Neural crest cell (in vitro differentiated cells): Measurements from ENCODE around the gene SIVA1. TPM values are rescaled to one million over a fixed set of nuclear protein-coding genes. Genes with fewer than 3 reads are reported as not detected.

Source experiments
- DNase-seq: peaks from one replicate; pipeline ENCODE4 v3.0.0; 2021; ENCODE audit warnings: low read depth, mixed read lengths, low spot score
- H3K27ac Mint-ChIP-seq: one replicate; pipeline ENCODE4 v1.8.0; 2021; ENCODE audit warnings: mild to moderate bottlenecking, mixed read lengths; ENCODE audit not compliant: unreplicated experiment
- H3K27me3 Mint-ChIP-seq: 2 replicates; pipeline ENCODE4 v1.8.0; 2021; ENCODE audit warnings: low read depth, mild to moderate bottlenecking, mixed read lengths
- H3K36me3 Mint-ChIP-seq: 2 replicates; pipeline ENCODE4 v1.8.0; 2021; ENCODE audit warnings: low read depth, mild to moderate bottlenecking, mixed read lengths
- H3K4me1 Mint-ChIP-seq: 2 replicates; pipeline ENCODE4 v1.8.0; 2021; ENCODE audit warnings: mixed read lengths
- H3K4me3 Mint-ChIP-seq: one replicate; pipeline ENCODE4 v1.8.0; 2021; ENCODE audit warnings: mild to moderate bottlenecking, mixed read lengths
- H3K9me3 Mint-ChIP-seq: 2 replicates; pipeline ENCODE4 v1.8.0; 2021; ENCODE audit warnings: mixed read lengths
- total RNA-seq: library from RNA; stranded (reverse); gene quantifications from 2 replicates; pipeline ENCODE4 v1.2.1, GENCODE V29; 2021
- TF ChIP-seq, protein P1 (sequence below): fragments of 200-600 bp; sonication (generic); conservative IDR thresholded peaks from 2 replicates; pipeline ENCODE4 v1.5.0; 2021; ENCODE audit warnings: antibody characterized with exemption, mild to moderate bottlenecking

SIVA1 gene
- total RNA-seq, 1 donor from 2014 or later: 121 TPM

DNA sequence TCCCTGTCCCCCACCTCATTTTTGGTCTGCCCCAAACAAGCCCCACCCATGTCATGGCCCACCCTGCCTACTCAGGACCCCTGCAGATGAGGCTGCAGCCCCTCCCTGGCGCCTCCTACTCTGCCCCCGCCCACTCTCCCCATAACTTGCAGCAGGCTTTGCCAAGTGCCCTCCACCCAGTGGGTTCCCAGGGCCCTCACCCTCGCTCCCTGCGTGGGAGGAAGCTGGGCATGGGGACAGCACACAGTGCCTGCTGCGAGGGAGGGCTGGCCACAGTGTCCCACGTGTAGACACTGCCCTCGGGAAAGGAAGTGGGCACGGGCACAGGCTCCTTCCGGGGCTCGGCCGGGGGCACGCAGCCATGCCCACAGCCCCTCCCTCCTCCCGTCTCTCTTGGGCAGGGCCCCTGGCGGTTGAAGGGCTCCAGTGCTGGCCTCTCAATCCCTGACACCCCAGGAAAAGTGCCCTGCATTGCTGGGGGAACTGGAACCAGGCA, 33.2 kb downstream of the SIVA1 start:
- no peak overlapping the region for H3K27ac Mint-ChIP-seq
- TF ChIP-seq, protein P1, sequence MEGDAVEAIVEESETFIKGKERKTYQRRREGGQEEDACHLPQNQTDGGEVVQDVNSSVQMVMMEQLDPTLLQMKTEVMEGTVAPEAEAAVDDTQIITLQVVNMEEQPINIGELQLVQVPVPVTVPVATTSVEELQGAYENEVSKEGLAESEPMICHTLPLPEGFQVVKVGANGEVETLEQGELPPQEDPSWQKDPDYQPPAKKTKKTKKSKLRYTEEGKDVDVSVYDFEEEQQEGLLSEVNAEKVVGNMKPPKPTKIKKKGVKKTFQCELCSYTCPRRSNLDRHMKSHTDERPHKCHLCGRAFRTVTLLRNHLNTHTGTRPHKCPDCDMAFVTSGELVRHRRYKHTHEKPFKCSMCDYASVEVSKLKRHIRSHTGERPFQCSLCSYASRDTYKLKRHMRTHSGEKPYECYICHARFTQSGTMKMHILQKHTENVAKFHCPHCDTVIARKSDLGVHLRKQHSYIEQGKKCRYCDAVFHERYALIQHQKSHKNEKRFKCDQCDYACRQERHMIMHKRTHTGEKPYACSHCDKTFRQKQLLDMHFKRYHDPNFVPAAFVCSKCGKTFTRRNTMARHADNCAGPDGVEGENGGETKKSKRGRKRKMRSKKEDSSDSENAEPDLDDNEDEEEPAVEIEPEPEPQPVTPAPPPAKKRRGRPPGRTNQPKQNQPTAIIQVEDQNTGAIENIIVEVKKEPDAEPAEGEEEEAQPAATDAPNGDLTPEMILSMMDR: no peak
- H3K4me1 Mint-ChIP-seq: no peaks in the 10 kb centered on the region
- no peaks in the 10 kb centered on the region for H3K9me3 Mint-ChIP-seq
- no peak for DNase-seq
- H3K4me3 Mint-ChIP-seq: no peak overlapping the region
- H3K27me3 Mint-ChIP-seq: no peaks in the 10 kb centered on the region
- no peaks in the 10 kb centered on the region for H3K36me3 Mint-ChIP-seq

GRCh38 chr14:104786726-104787675, 34.1 kb downstream of the SIVA1 start:
- Mint-ChIP-seq H3K9me3 (no peaks in the 10 kb centered on the region), H3K4me3 (no peak overlapping the region), H3K4me1 (no peaks in the 10 kb centered on the region), H3K36me3 (no peaks in the 10 kb centered on the region), H3K27ac (no peak overlapping the region), H3K27me3 (no peaks in the 10 kb centered on the region)
- DNase-seq: no peak
- TF ChIP-seq, protein P1: no peak

- Mint-ChIP-seq H3K36me3 (no peaks in the 10 kb centered on the region), H3K27ac (no peak overlapping the region), H3K9me3 (no peaks in the 10 kb centered on the region), H3K4me1 (peaks cover under 1% of the 10 kb centered on the region), H3K27me3 (no peaks in the 10 kb centered on the region), H3K4me3 (no peak overlapping the region)
- TF ChIP-seq, protein P1: no peak
- no peak for DNase-seq
Observed at GRCh38 chr14:104787736-104788135, 34.8 kb downstream of the SIVA1 start.

DNA sequence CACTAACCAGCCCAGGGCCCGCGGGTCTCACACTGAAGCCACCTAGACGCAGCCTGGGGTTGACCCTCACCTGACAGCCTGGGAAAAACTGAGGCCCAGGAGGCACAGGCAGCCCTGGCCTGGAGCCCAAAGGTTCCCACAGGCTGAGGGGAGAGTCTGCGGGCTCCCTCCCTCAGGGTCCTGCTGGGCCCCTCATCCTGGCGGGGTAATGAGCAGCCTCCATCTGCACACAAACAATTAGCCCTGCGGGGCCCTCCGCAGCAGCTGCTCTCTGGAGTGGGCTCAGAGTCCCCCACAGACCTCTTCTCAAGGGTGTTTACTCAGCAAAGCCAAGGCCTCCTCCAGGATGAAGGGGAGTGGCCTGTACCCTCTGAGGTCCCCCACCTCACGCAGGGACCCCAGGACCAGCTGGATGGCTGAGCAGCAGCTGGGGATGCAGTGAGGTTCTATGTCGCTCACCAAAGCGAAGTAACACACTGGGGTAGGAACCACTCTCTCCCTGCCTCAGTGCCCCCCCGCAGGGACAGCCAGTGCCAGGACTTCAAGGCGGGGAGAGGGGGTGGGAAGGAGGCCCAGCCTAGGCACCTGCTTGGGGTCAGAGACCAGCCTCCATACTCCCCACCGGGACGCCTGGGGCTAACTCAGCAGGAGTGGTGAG, 35.3 kb downstream of the SIVA1 start:
- no peaks in the 10 kb centered on the region for H3K36me3 Mint-ChIP-seq
- DNase-seq: no peak
- no peak overlapping the region for H3K4me3 Mint-ChIP-seq
- H3K9me3 Mint-ChIP-seq: no peaks in the 10 kb centered on the region
- no peak overlapping the region for H3K27ac Mint-ChIP-seq
- H3K4me1 Mint-ChIP-seq: peaks cover 6% of the 10 kb centered on the region
- H3K27me3 Mint-ChIP-seq: no peaks in the 10 kb centered on the region
- TF ChIP-seq, protein P1: no peak

DNA sequence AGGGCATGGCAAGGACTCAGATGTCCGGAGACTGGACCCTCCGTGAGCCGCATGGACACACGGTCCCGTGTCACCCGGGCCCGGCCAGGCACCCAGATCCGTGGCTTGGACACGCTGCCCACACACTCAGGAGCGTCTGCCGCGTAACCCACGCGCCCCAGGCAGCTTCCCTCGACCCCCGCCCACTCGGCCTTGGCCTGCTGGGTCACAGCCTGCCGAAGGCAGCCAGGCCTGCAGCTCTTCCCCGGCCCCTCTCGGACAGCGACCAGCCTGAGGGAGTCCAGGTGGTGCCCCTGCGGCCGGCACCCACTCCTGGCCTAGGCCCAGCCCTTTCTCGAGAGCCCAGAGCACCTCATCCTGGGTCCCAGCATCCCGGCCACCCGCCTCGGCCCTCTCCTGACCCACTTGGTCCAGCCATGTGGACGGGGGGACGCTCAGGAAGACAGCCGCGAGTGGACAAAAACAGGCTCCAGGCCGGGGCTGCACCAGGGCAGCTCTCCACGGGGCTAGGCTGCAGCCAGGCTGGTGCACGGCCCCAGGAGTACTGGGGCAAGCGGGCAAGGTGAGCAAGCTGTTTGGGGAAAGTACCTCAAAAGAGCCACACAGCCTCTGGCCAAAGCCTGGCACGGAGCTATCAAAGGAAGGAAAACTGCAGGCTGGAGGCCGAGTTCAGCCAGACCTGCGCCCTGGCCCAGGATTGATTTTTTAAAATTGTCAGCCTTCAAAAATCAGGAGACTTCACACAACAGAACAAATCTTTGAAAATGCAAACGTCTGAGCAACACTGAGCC, 36.1 kb downstream of the SIVA1 start:
- H3K27ac Mint-ChIP-seq: no peak overlapping the region

More for the DNA sequence above, 36.1 kb downstream of the SIVA1 start:
- TF ChIP-seq, protein P1: no peak
- H3K27me3 Mint-ChIP-seq: no peaks in the 10 kb centered on the region
- DNase-seq: no peak
- H3K36me3 Mint-ChIP-seq: no peaks in the 10 kb centered on the region
- H3K4me3 Mint-ChIP-seq: no peak overlapping the region
- H3K9me3 Mint-ChIP-seq: no peaks in the 10 kb centered on the region
- H3K4me1 Mint-ChIP-seq: peaks cover 14% of the 10 kb centered on the region
